ENCODE data around the gene ABLIM2.
A peak's percentile ranks its signal among the peaks of the same experiment; 100 is the strongest.

Gene ABLIM2

GRCh38 chr4:8040607-8041006 lies 118.0 kb downstream of the ABLIM2 start:
- no peak for FAIRE-seq

GRCh38 chr4:8039853-8040252 lies 118.8 kb downstream of the ABLIM2 start:
- FAIRE-seq = no peak

- FAIRE-seq = peak; percentile 49
Observed at GRCh38 chr4:8039290-8039689, 119.3 kb downstream of the ABLIM2 start.

- FAIRE-seq = no peak
Observed at GRCh38 chr4:8038719-8039251, 119.8 kb downstream of the ABLIM2 start.

- FAIRE-seq = no peak
Observed at GRCh38 chr4:8038083-8038482, 120.5 kb downstream of the ABLIM2 start.

- no peak for FAIRE-seq
Observed at GRCh38 chr4:8037150-8037769, 121.4 kb downstream of the ABLIM2 start.

- FAIRE-seq = no peak
Observed at GRCh38 chr4:8035371-8035780, 123.2 kb downstream of the ABLIM2 start.

- FAIRE-seq = no peak
Observed at GRCh38 chr4:8033829-8034528, 124.6 kb downstream of the ABLIM2 start.

GRCh38 chr4:8033067-8033755 lies 125.4 kb downstream of the ABLIM2 start:
- FAIRE-seq = no peak

- FAIRE-seq = no peak
Observed at GRCh38 chr4:8032381-8032780, 126.2 kb downstream of the ABLIM2 start.

- FAIRE-seq = no peak
Observed at GRCh38 chr4:8030121-8030781, 128.4 kb downstream of the ABLIM2 start.

GRCh38 chr4:8029689-8030088 lies 128.9 kb downstream of the ABLIM2 start:
- FAIRE-seq = no peak

GRCh38 chr4:8028884-8029568 lies 129.6 kb downstream of the ABLIM2 start:
- FAIRE-seq = no peak

- no peak for FAIRE-seq
Observed at GRCh38 chr4:8028368-8028767, 130.2 kb downstream of the ABLIM2 start.

GRCh38 chr4:8026453-8026852 lies 132.2 kb downstream of the ABLIM2 start:
- no peak for FAIRE-seq

- no peak for FAIRE-seq
Observed at GRCh38 chr4:8025668-8026067, 132.9 kb downstream of the ABLIM2 start.

GRCh38 chr4:8024073-8024786 lies 134.4 kb downstream of the ABLIM2 start:
- no peak for FAIRE-seq

- FAIRE-seq = no peak
Observed at GRCh38 chr4:8023696-8024033, 134.9 kb downstream of the ABLIM2 start.

- no peak for FAIRE-seq
Observed at GRCh38 chr4:8022767-8023695, 135.6 kb downstream of the ABLIM2 start.

GRCh38 chr4:8021796-8022195 lies 136.8 kb downstream of the ABLIM2 start:
- no peak for FAIRE-seq

Measured in islet of Langerhans (tissue), 1 donor.